ENCODE data around the gene CDH7.

DNA sequence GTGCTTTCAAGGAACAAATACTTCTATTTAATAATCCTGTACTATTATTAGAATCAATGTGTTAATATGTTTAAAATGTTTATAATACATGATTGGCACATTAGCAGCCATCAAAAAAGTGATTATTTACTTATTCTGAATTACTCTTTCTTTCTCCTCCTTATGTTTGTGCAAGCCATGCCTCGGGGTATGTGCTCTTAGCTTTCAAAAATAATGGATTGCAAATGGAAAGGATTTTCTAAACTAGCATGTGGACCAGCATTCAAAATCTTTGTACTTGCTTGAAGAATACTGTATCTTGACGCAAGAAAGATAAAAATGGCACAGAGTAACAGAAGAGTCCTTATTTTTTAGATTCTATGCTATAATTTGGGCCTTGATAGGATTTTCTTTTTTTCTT, 156.5 kb downstream of the CDH7 start:
- TF ChIP-seq, protein P1, sequence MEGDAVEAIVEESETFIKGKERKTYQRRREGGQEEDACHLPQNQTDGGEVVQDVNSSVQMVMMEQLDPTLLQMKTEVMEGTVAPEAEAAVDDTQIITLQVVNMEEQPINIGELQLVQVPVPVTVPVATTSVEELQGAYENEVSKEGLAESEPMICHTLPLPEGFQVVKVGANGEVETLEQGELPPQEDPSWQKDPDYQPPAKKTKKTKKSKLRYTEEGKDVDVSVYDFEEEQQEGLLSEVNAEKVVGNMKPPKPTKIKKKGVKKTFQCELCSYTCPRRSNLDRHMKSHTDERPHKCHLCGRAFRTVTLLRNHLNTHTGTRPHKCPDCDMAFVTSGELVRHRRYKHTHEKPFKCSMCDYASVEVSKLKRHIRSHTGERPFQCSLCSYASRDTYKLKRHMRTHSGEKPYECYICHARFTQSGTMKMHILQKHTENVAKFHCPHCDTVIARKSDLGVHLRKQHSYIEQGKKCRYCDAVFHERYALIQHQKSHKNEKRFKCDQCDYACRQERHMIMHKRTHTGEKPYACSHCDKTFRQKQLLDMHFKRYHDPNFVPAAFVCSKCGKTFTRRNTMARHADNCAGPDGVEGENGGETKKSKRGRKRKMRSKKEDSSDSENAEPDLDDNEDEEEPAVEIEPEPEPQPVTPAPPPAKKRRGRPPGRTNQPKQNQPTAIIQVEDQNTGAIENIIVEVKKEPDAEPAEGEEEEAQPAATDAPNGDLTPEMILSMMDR (IDR thresholded peaks at IDR 0.05; ENCODE audit: borderline replicate concordance, extremely low read depth, low read length, poor library complexity, severe bottlenecking): no peak
- TF ChIP-seq EZH2 (IDR thresholded peaks at IDR 0.05; ENCODE audit: borderline replicate concordance, low read depth, low read length, severe bottlenecking): no peak

Measured in DND-41 (cell line).